HG03432 (cell line): ENCODE results near the gene STRN.

ENCODE experiments used
- ATAC-seq: cut with Tn5 transposase; IDR thresholded peaks from one replicate; pipeline ENCODE4 v1.9.1; 2021; ENCODE audit warnings: mild to moderate bottlenecking, moderate library complexity; ENCODE audit not compliant: unreplicated experiment

STRN gene

DNA sequence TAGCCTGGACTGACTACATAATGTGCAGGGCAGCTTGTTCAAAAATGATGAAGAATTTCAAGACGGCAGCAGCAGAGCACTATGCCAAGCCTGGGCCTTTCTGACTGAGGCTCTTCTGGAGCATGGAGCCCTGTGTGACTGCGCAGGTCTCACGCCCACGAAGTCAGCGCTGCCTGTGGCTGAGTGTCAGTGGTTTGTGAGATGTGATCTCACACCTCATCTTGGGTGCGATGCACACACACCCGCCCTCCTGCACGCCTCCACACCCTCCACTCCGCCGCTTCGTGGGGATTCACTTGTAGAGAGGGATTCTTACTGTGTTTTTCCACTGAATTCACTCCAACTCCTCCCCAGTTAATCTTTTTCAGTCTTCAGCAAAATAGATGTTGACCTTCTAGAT lies 166.0 kb downstream of the STRN start:
- no peak for ATAC-seq

DNA sequence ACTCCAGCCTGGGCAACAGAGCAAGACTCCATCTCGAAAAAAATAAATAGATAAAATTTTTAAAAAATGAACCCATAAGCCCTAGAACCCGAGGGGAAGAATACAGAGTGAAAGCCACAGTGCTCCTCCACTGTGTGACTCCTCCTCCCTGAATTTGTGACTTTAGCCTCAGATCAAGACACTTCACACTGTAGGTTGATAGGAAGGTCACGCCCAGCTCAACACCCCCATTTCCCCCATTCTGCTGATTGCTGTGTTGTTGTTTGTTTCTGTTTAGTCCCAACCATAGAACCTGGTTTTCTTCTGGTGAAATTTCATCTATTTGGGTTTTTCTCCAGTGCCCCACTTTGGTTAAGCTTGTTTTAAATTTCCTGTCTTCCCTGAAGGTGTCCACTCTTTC lies 167.6 kb downstream of the STRN start:
- ATAC-seq: no peak

- ATAC-seq: no peak
Observed at GRCh38 chr2:36797324-36798070, 168.8 kb downstream of the STRN start.
